ENCODE results near the gene MDM2. TPM values are rescaled to one million over a fixed set of nuclear protein-coding genes. Genes with fewer than 3 reads are reported as not detected.

Gene MDM2
- total and polyA plus RNA-seq, 9 of the 15 experiments (the other 6 are each of a cell fraction or from before 2014, with no cell fraction given): 13.6 to 100 (median 49.0) TPM

- no peaks in the 10 kb centered on the region for H3K9me1 ChIP-seq (ENCODE audit: control insufficient read depth, insufficient read depth, low read length)
- in situ Hi-C loops (cut with MboI): no loop called here
- ATAC-seq: peak; percentile 55
- ChIA-PET POLR2A (interaction anchor here (0.6 to 1.6 kb wide), 3 partner anchors 11 to 527 kb away, joined by 3 to 14 read pairs (median 5); no protein-coding TSS in a partner anchor), CTCF (ENCODE audit: low intra/inter-chr PET ratio) (interaction anchor here (0.7 kb wide), 1 partner anchor 422 kb away, joined by 3 read pairs; no protein-coding TSS in a partner anchor)
- no peak overlapping the region for H3K4me2 ChIP-seq (ENCODE audit: insufficient read depth, low read length)
- no peak overlapping the region for H3K4me3 ChIP-seq
- no peaks in the 10 kb centered on the region; the same call in 1 of the 2 replicates for H4K20me1 ChIP-seq (replicated peaks; ENCODE audit: control insufficient read depth, insufficient read depth, low read length)
- 84% methylated on average over 6 of the region's 6 CpGs for WGBS (ENCODE audit: insufficient coverage, low coverage, missing lambda C conversion rate)
- no peak overlapping the region for H3K27ac ChIP-seq (ENCODE audit: extremely low read depth, low read depth, low read length)
- H3K9ac ChIP-seq (ENCODE audit: insufficient read depth in 1 of 2, low read depth in 2 of 2, low read length in 2 of 2): no peak overlapping the region
- H3K27me3 ChIP-seq (ENCODE audit: control insufficient read depth in 2 of 2, insufficient read depth in 2 of 2, low read length in 2 of 2): no peaks in the 10 kb centered on the region
- TF ChIP-seq CREM (IDR thresholded peaks at IDR 0.05; ENCODE audit: low read depth) (no peak), PKNOX1 (IDR thresholded peaks at IDR 0.05) (peak; percentile 19; the same call in 1 of the 2 replicates)
- H3K36me3 ChIP-seq (ENCODE audit: control insufficient read depth, insufficient read depth, low read length): peaks cover 91% of the 10 kb centered on the region
- intact Hi-C loops (cut with micrococcal nuclease): no loop called here
- FAIRE-seq: no peak
- BruUV-seq (replicated peaks): no TSS peak
- no peaks in the 10 kb centered on the region for H3K9me3 ChIP-seq (replicated peaks; ENCODE audit: control insufficient read depth, insufficient read depth, low read depth, low read length)
- H2AFZ ChIP-seq (ENCODE audit: low read depth, low read length): no peak overlapping the region
- H3K79me2 ChIP-seq (ENCODE audit: control insufficient read depth, insufficient read depth, low read length): peaks cover 8% of the 10 kb centered on the region; the same call in 1 of the 3 replicates
- no peaks in the 10 kb centered on the region for H3K4me1 ChIP-seq (replicated peaks in 1 of 2; ENCODE audit: control insufficient read depth in 2 of 2, insufficient read depth in 2 of 2, low read length in 2 of 2)
- no peak for DNase-seq (ENCODE audit: extremely low read depth in 1 of 4, low spot score in 3 of 4)
Observed at GRCh38 chr12:68831272-68831671, 23.3 kb downstream of the MDM2 start.

- Histone ChIP-seq H4K20me1 (replicated peaks; ENCODE audit: control insufficient read depth, insufficient read depth, low read length) (no peaks in the 10 kb centered on the region; the same call in 1 of the 2 replicates), H3K4me2 (ENCODE audit: insufficient read depth, low read length) (no peak overlapping the region), H3K4me3 (no peak overlapping the region), H3K27me3 (ENCODE audit: control insufficient read depth in 2 of 2, insufficient read depth in 2 of 2, low read length in 2 of 2) (no peaks in the 10 kb centered on the region), H3K9me1 (ENCODE audit: control insufficient read depth, insufficient read depth, low read length) (no peaks in the 10 kb centered on the region), H3K4me1 (replicated peaks in 1 of 2; ENCODE audit: control insufficient read depth in 2 of 2, insufficient read depth in 2 of 2, low read length in 2 of 2) (no peaks in the 10 kb centered on the region), H3K9me3 (replicated peaks; ENCODE audit: control insufficient read depth, insufficient read depth, low read depth, low read length) (no peaks in the 10 kb centered on the region), H3K36me3 (ENCODE audit: control insufficient read depth, insufficient read depth, low read length) (peaks cover 93% of the 10 kb centered on the region), H3K27ac (ENCODE audit: extremely low read depth, low read depth, low read length) (no peak overlapping the region), H2AFZ (ENCODE audit: low read depth, low read length) (no peak overlapping the region), H3K79me2 (ENCODE audit: control insufficient read depth, insufficient read depth, low read length) (peaks cover 8% of the 10 kb centered on the region; the same call in 1 of the 3 replicates), H3K9ac (ENCODE audit: insufficient read depth in 1 of 2, low read depth in 2 of 2, low read length in 2 of 2) (no peak overlapping the region)
- FAIRE-seq (no peak), ATAC-seq (no peak), DNase-seq (ENCODE audit: extremely low read depth in 1 of 4, low spot score in 3 of 4) (no peak)
- ChIA-PET CTCF (ENCODE audit: low intra/inter-chr PET ratio) (no interaction called here), POLR2A (interaction anchor here (0.6 kb wide), 1 partner anchor 528 kb away, joined by 3 read pairs; no protein-coding TSS in a partner anchor)
- 94% methylated on average over 13 of the region's 14 CpGs for WGBS (ENCODE audit: insufficient coverage, low coverage, missing lambda C conversion rate)
- no TSS peak for BruUV-seq (replicated peaks)
- intact Hi-C loops (cut with micrococcal nuclease): no loop called here
- in situ Hi-C loops (cut with MboI): no loop called here
- TF ChIP-seq POLR2A (conservative IDR thresholded peaks at IDR 0.05) (0 out of 2 replicates have a peak, but pooled peaks have one; percentile 8), ZNF133 (CRISPR knock-in tag; IDR thresholded peaks at IDR 0.05) (no peak)
Observed at GRCh38 chr12:68831751-68832503, 23.9 kb downstream of the MDM2 start.

All from K562 (cell line).